ENCODE data around the gene PRSS53. TPM values are rescaled to one million over a fixed set of nuclear protein-coding genes. Genes with fewer than 3 reads are reported as not detected.

The PRSS53 gene
- total RNA-seq, 1 donor = 1.6 TPM

DNA sequence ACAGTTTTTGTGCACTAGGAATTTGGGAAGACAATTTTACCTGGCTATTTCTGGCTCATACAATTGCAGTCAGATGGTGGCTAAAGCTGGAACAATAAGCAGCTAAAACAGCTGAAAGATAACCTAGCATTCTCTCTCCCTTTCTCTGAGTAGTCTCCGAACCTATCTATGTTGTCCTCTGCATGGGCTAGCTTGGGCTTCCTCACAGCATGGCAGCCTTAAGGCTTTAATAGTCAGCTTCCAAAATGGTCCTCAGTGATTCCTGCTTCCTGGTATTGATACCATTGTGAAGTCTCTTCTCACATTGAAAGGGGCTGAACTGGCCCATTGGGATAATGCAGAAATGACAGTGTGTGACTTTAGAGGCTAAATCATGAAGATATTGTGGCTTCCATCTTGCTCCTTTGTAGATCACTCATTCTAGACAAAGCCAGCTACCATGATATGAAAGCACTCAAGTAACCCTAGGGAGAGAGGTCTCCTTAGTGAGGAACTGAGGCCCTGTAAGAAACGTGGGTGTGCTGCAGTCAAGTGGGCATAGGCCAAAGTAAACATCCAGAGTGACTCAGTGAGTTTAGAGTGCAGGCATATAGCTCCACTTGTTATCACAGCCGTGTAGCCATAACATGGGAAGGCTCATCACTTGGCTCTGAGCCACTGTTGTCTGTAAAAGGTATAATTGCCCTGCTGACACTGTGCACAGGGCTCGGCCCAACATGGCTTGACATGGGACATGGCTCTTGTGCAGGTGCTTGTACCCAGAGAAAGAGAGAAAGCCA is 11.3 kb upstream of the PRSS53 start:
- DNase-seq (ENCODE audit: low read depth in 2 of 3, low spot score in 2 of 3) = no peak

GRCh38 chr16:31094424-31095120 is 5.8 kb upstream of the PRSS53 start, which contains the start of gene VKORC1:
TSS of gene VKORC1 (minus strand) at chr16:31094797. CDS start at chr16:31094729, 68 bp downstream.
- peak; percentile 70 to 94 (median 92) for DNase-seq (ENCODE audit: low read depth in 2 of 3, low spot score in 2 of 3)

DNA sequence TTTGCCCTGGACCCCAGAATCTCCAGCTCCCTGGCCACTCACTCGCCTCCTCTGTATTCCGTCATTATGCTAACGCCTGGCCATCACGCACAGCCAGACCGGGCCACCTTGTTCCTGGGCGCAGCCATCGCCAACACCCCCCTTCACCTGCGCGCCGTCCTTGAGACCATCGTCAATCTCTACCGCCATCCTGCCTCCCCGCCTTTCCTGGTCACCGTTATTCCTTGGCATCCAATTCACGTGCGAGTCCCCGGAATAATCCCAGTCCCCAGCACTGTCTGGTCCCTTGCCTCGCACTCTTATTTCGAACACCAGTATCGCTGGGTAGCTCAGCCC is 5.3 kb upstream of the PRSS53 start:
- no peak for DNase-seq (ENCODE audit: low read depth in 2 of 3, low spot score in 2 of 3)

- DNase-seq (ENCODE audit: low read depth in 2 of 3, low spot score in 2 of 3) = peak in 2 of 3 donors; percentile 41 to 48
Observed at GRCh38 chr16:31093132-31093703, 4.5 kb upstream of the PRSS53 start.

GRCh38 chr16:31092330-31092729 is 3.6 kb upstream of the PRSS53 start:
- DNase-seq (ENCODE audit: low read depth in 2 of 3, low spot score in 2 of 3) = no peak

DNA sequence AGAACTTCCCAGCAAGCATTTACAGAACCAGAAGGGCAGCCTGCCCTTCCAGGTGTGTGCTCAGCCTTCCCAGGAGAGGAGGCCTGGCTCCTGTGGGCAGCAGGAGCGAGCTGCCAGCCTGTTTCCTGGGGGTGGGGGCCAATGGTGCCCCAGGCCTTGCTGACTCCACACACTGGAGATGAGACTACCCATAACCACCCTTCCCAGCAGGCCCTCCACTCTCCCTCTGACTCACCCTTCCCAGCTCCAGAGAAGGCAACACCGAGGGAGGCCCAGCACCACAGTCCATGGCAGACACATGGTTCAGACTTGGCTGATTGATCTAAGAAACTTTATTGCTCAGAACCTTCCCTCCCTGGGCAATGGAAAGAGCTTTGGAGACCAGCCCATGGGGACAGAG is 1.8 kb upstream of the PRSS53 start:
- no peak for DNase-seq (ENCODE audit: low read depth in 2 of 3, low spot score in 2 of 3)

DNA sequence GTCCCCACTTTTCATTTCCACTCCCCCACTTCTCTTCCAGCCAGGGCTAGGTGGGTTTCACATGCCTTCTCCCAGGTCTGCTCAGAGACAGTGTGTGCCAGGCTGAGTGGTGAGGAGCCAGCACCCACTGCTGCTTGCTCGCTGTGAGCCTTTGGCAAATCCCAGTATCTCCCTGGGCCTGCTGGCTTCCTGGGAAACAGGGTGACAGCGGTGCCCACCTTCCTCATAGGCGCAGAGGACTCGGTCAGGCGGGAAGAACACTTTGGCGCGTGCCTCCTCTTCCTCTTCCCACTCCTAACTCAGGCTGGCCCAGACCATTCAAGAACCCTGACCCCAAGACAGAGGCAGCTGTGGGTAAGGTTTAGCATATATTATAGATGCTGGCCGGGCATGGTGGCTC is 456 bp upstream of the PRSS53 start:
- no peak for DNase-seq (ENCODE audit: low read depth in 2 of 3, low spot score in 2 of 3)

DNA sequence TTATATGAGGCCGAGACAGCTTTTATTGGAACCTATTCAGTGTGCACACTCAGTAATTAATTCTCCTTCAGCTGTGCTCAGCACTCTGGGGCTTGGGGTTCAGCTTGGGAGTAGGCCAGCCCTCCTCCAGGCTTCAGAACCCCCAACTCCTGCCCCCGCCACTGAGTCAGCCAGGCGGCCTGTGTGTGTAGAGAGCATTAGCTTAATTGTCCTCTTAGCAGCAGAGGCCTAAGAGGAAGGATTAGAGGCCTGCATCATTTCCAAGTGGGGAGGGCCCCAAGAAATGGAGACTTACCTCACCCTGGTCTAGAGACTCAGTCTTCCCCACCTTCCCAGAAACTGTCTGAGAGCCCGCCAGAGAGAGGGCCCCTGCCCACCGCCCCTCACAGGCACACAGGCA is 772 bp downstream of the PRSS53 start:
- DNase-seq (ENCODE audit: low read depth in 2 of 3, low spot score in 2 of 3) = no peak

DNA sequence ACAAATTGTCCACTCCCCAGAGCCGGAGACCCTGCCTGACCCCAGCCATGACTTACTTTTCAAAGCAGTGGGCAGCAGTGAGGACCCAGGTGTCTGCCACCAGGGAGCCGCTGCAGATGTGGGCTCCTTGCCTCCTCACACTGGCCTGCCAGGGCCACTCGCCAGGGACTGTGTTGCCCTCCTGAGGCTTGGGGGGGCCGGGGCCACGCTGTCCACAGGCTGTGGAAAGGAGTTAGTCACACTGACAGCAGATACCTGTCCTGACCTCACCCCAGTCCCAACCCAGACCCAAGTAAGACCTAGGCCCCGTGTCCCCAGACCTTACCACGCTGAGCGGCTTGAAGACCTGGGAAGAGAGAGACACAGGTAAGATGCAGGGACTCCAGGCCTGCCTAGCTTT is 1.3 kb downstream of the PRSS53 start:
- no peak for DNase-seq (ENCODE audit: low read depth in 2 of 3, low spot score in 2 of 3)

DNA sequence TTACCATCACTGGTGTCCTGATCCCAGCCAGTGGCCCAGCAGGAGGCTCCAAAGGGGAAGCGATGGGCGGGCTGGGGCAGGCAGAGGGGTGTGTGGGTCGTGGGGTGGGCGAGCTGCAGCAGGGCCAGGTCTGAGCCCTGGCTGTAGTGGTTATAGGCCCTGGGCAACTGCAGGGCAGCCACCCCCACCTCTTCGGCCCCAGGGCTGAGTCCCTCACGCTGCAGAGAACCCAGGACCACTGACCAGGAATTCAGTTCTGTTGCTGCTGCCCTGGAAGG is 2.2 kb downstream of the PRSS53 start:
- DNase-seq (ENCODE audit: low read depth in 2 of 3, low spot score in 2 of 3) = no peak

DNA sequence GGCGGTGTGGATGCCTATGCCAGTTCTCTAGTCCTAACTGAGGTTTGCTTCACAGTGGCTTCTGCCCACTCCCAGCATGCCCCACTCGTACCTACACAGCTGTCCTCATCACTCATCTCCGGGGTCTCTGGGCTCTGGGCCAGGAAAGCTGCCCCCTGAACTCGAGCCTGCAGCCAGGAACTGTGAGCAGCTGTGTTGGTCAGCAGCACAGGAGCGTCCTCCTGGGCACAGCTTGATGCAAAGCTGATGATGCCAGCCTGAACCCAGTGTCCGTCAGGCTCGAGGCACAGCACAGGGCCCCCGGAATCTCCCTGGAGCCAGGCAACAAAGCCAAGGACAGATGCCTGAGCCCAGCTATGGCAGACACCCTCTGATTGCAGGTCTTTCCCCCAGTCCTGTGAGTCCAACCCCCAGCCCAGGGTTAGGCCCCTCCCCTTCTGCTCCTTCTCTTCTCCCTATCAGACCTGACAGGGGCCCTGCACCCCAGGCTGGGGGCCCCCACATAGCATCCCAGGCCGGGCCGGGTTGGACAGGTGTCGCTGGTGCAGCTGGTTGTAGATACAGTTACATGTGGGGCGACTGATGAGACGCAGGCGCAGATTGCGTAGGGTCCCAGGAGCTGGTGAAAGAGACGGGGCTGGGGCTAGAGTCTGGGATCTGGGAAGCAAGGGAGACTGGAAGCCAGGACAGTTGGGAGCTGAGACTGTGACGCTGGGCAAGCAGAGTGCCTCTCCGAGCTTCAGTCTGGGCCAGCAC is 2.7 kb downstream of the PRSS53 start:
- no peak for DNase-seq (ENCODE audit: low read depth in 2 of 3, low spot score in 2 of 3)

DNA sequence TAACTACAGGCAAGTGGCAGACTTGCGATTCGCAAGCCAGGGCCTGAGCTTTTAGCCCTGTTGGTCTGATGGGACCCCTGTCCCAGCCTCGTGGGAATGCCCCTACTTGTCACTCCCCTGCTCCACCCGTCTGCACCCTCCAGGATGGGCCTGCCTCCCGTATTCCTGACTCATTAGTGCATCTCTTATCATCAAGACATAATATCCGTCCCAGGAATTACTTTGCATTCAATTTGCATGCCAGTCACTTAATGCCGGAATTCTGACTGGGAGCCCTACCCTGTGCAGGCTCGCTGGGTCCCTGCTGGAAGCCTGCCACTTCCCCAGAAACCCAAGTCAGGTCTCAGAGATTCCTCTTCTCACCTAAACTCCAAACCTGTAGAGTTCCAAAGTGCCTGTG is 3.3 kb downstream of the PRSS53 start:
- no peak for DNase-seq (ENCODE audit: low read depth in 2 of 3, low spot score in 2 of 3)

DNA sequence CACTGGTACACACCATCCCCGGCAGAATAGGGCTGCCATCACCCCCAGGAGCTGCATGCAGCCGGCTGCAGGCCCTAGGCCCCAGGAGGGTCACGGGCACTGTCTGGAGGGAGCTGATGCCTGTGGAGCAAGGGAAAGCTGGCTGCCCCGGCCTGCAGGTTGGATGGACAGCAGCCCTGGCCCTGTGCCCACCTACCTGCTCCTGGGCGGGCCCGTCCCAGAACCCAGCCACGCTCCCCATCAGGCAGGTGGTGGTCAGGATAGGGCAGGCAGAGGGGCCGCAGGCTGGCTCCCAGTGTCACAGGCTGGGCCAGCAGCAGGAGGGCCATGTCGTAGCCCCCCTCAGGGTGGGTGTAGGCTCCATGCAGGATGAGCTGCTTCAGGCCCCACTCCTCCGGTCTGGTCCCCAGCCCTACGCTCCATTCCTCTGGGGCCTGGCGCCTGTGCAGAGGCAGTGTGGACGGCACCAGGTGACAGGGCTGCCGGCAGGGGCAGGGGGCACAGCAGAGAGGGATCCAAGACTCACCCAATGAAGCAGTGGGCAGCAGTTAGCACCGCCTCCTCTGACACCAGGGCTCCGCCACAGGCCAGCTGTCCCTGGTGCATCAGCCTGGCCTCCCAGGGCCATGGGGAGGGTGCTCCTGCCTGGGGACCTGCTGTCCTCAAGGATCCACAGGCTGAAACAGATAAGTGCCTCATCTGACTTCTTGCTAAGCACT is 4.0 kb downstream of the PRSS53 start:
- no peak for DNase-seq (ENCODE audit: low read depth in 2 of 3, low spot score in 2 of 3)

DNA sequence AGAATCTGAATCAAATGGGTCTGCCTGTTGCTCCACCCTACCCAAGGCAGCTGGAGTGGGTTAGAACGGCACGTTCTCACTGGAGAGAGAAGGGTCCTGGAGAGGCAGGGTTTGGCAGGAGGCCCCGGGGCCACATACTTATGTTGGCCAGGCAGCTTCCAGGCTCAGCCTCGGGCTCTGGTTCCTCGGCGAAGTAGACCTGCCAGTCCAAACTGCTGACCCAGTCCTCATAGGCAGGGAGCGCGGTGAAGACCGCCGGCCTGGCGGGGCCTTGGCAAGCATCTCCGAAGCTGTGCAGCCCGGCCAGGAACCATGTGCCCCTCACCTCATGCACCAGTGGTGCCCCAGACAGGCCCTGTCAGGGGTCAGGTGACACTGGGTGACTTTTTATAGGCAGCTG is 4.8 kb downstream of the PRSS53 start:
- no peak for DNase-seq (ENCODE audit: low read depth in 2 of 3, low spot score in 2 of 3)

DNA sequence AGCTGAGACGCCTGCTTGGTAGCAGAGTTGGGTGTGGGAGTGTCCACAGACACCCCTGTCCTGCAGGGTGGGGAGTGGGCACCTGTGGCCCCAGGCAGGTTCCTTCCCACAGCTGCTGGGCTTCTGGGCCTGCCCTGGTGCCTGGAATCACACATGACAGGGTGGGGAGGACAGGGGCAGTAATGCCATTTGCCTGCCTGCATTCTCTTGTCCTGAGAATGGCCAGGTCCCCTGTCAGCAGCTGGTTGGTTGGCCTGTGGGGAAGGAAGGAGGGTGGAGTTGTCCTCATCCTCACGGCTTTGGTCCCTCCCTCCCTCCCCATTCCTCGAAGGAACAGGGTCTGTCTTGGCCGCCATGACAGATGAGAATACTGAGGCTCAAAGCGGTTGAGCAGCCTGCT is 5.2 kb downstream of the PRSS53 start:
- DNase-seq (ENCODE audit: low read depth in 2 of 3, low spot score in 2 of 3) = no peak

DNA sequence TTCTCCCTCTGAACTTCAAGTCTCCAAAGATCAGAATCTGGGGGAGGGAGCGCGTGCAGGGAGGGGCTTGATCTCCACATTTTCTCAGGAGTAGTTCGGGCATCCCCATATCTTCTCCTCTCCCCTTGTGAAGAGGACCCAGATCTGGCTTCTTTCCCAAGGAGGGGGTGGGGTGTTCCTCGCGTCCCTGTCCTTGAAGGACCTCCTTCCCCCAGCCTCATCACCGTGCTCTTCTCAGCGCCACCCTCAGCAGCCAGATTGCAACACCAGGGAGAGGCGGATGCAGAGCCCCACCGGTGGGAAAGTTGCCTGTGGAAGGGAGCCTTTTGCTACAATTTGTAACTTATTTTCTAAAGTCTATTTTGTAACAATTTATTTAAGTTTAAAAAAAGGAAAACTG is 5.7 kb downstream of the PRSS53 start:
- DNase-seq (ENCODE audit: low read depth in 2 of 3, low spot score in 2 of 3) = no peak

GRCh38 chr16:31082368-31083045 is 6.2 kb downstream of the PRSS53 start:
- DNase-seq (ENCODE audit: low read depth in 2 of 3, low spot score in 2 of 3) = no peak

DNA sequence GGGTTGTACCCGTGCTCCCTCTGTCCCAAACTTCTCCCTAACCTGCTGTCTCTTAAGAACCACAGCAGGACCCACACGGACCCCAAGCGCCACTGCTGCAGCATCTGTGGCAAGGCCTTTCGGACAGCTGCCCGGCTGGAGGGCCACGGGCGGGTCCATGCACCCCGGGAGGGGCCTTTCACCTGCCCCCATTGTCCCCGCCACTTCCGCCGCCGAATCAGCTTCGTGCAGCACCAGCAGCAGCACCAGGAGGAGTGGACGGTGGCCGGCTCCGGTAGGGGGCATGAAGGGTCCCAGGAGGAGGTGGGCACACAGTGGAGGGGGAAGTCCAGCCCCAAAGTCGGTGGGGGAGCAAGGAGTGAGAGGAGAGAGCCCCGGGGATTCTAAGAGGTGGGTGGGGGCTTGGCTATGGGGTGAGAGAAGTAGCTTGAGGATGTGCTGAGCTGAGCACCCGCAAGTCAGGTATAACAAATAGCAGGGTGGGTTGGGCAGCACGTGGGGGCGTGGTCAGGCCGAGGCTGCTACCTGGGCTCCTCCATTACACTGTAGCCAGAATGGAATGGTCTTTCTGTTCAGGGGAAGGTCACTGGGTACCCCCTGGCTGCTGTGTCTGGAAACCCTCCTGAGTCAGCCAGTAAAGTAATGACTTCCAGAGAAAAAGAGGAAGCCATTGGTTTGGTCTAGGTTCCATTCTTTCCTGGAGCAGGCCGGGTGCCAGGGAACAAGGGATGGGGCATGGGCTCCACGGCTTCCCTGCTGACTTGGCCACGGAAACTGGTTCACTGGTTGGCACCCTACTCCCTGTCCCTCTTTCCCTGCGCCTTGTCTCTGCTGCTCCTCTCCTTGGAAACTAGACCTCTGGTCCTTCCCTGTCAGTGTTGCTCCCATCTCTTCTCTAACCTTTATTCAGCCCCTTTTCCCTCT is 7.1 kb downstream of the PRSS53 start:
- no peak for DNase-seq (ENCODE audit: low read depth in 2 of 3, low spot score in 2 of 3)

GRCh38 chr16:31080756-31081419 is 7.9 kb downstream of the PRSS53 start:
- DNase-seq (ENCODE audit: low read depth in 2 of 3, low spot score in 2 of 3) = no peak
